NCI-H526 (cell line): ENCODE measurements around the gene ZNF281.
A peak's percentile ranks its signal among the peaks of the same experiment; 100 is the strongest.
"Not testable (repeated sequence)": the region's sequence is repeated elsewhere in the genome, so short reads cannot be mapped to it uniquely, and the experiment has no call there.

Experiments used
- DNase-seq, 2 experiments: peaks; one replicate each; lab custom pipeline; 2025; lab: John Stamatoyannopoulos, UW

ZNF281 gene

GRCh38 chr1:200409761-200410565, at the start of gene ZNF281:
Gene ZNF281 (minus strand): TSS chr1:200410036. CDS start chr1:200409705, 331 bp downstream.
- DNase-seq = peak; percentile 82 to 93

GRCh38 chr1:200458780-200459179, 48.9 kb upstream of the ZNF281 start:
- DNase-seq = no peak

GRCh38 chr1:200457810-200458209, 48.0 kb upstream of the ZNF281 start:
- no peak for DNase-seq

- no peak for DNase-seq
Observed at GRCh38 chr1:200454425-200454824, 44.6 kb upstream of the ZNF281 start.

GRCh38 chr1:200453553-200453905, 43.7 kb upstream of the ZNF281 start:
- no peak for DNase-seq

- no peak for DNase-seq
Observed at GRCh38 chr1:200452850-200453552, 43.2 kb upstream of the ZNF281 start.

GRCh38 chr1:200448034-200448762, 38.4 kb upstream of the ZNF281 start:
- DNase-seq = no peak

- DNase-seq = no peak
Observed at GRCh38 chr1:200445213-200445612, 35.4 kb upstream of the ZNF281 start.

- DNase-seq = no peak
Observed at GRCh38 chr1:200444478-200444877, 34.6 kb upstream of the ZNF281 start.

- DNase-seq = peak in 1 of 2 experiments; percentile 4
Observed at GRCh38 chr1:200443860-200444259, 34.0 kb upstream of the ZNF281 start.

GRCh38 chr1:200442537-200443156, 32.8 kb upstream of the ZNF281 start:
- DNase-seq = no peak

- DNase-seq = no peak
Observed at GRCh38 chr1:200442023-200442422, 32.2 kb upstream of the ZNF281 start.

- no peak for DNase-seq
Observed at GRCh38 chr1:200438911-200439310, 29.1 kb upstream of the ZNF281 start.

GRCh38 chr1:200438413-200438812, 28.6 kb upstream of the ZNF281 start:
- not testable (repeated sequence) for DNase-seq

GRCh38 chr1:200437556-200438203, 27.8 kb upstream of the ZNF281 start:
- no peak for DNase-seq

- DNase-seq = no peak
Observed at GRCh38 chr1:200437088-200437487, 27.3 kb upstream of the ZNF281 start.

- no peak for DNase-seq
Observed at GRCh38 chr1:200436436-200436835, 26.6 kb upstream of the ZNF281 start.

- no peak for DNase-seq
Observed at GRCh38 chr1:200435200-200435780, 25.5 kb upstream of the ZNF281 start.

- no peak for DNase-seq
Observed at GRCh38 chr1:200433586-200433985, 23.8 kb upstream of the ZNF281 start.

- DNase-seq = no peak
Observed at GRCh38 chr1:200432586-200432985, 22.8 kb upstream of the ZNF281 start.

GRCh38 chr1:200429221-200429751, 19.4 kb upstream of the ZNF281 start:
- no peak for DNase-seq
